SIG-M5 (cell line): ENCODE data around the gene APBA2.
"Not testable (repeated sequence)": the region's sequence is repeated elsewhere in the genome, so short reads cannot be mapped to it uniquely, and the experiment has no call there.

Experiments used
- DNase-seq: peaks from one replicate; lab custom pipeline; 2025; lab: John Stamatoyannopoulos, UW

APBA2 gene

GRCh38 chr15:29035336-29036285 lies 149.8 kb downstream of the APBA2 start:
- no peak for DNase-seq

- DNase-seq, result no peak
These were observed 152.4 kb downstream of the APBA2 start for GRCh38 chr15:29037997-29038705.

GRCh38 chr15:29039466-29040369 lies 153.9 kb downstream of the APBA2 start:
- no peak for DNase-seq

- DNase-seq, result no peak
These were observed 154.6 kb downstream of the APBA2 start for GRCh38 chr15:29040370-29040751.

- DNase-seq, result no peak
These were observed 158.1 kb downstream of the APBA2 start for GRCh38 chr15:29043736-29044502.

- DNase-seq, result no peak
These were observed 158.7 kb downstream of the APBA2 start for GRCh38 chr15:29044503-29044901.

- DNase-seq, result not testable (repeated sequence)
These were observed 159.4 kb downstream of the APBA2 start for GRCh38 chr15:29045161-29045560.

- no peak for DNase-seq
These were observed 159.9 kb downstream of the APBA2 start for GRCh38 chr15:29045717-29046116.

GRCh38 chr15:29046281-29046810 lies 160.6 kb downstream of the APBA2 start:
- no peak for DNase-seq

- DNase-seq, result no peak
These were observed 161.2 kb downstream of the APBA2 start for GRCh38 chr15:29046977-29047376.

- DNase-seq, result no peak
These were observed 162.2 kb downstream of the APBA2 start for GRCh38 chr15:29048011-29048410.

GRCh38 chr15:29050870-29051269 lies 165.1 kb downstream of the APBA2 start:
- no peak for DNase-seq

GRCh38 chr15:29051422-29051821 lies 165.6 kb downstream of the APBA2 start:
- DNase-seq, result no peak

- DNase-seq, result no peak
These were observed 167.2 kb downstream of the APBA2 start for GRCh38 chr15:29053006-29053405.

GRCh38 chr15:29053661-29054131 lies 167.9 kb downstream of the APBA2 start:
- DNase-seq, result no peak

GRCh38 chr15:29054171-29055045 lies 168.6 kb downstream of the APBA2 start:
- no peak for DNase-seq

- DNase-seq, result no peak
These were observed 170.1 kb downstream of the APBA2 start for GRCh38 chr15:29055876-29056275.

- DNase-seq, result no peak
These were observed 171.2 kb downstream of the APBA2 start for GRCh38 chr15:29056839-29057450.

- DNase-seq, result no peak
These were observed 172.1 kb downstream of the APBA2 start for GRCh38 chr15:29057856-29058255.
